H1 (cell line): Measurements from ENCODE around the gene ZNF775. TPM values are rescaled to one million over a fixed set of nuclear protein-coding genes. Genes with fewer than 3 reads are reported as not detected.

Experiments used
- CTCF ChIA-PET: fragments of 300-600 bp; sonication (Branson Sonifier 250); formaldehyde crosslinking; loops from one replicate; lab custom pipeline; 2021; ENCODE audit not compliant: partially characterized antibody; lab: Charles Lee
- POLR2A ChIA-PET: fragments of 300-600 bp; sonication (Branson Sonifier 250); formaldehyde crosslinking; loops from one replicate; lab custom pipeline; 2021; ENCODE audit warnings: inconsistent platforms; ENCODE audit not compliant: partially characterized antibody; lab: Charles Lee
- DNase-seq, 2 experiments: peaks; one replicate each; pipeline versions ENCODE4 v3.0.0 to v3.0.0-alpha.2; 2010 to 2022; ENCODE audit warnings: low spot score in 2 of 2, low read depth in 1 of 2, mixed read lengths in 1 of 2
- FAIRE-seq: peaks from 2 replicates; lab custom pipeline; 2011; peaks lifted over from hg19 to GRCh38; lab: Jason Lieb, UNC
- H2AFZ ChIP-seq: 2 replicates; pipeline ENCODE4 v1.8.1; 2012; ENCODE audit warnings: low read length, inconsistent platforms
- H2AK5ac ChIP-seq: 2 replicates; pipeline ENCODE4 v1.6.1; 2013; ENCODE audit warnings: low read depth, low read length
- H2BK120ac ChIP-seq: replicated peaks from 2 replicates; pipeline ENCODE3; 2013; ENCODE audit warnings: low read depth, low read length, inconsistent platforms
- H2BK12ac ChIP-seq: 2 replicates; pipeline ENCODE4 v1.6.1; 2013; ENCODE audit warnings: low read depth, low read length
- H2BK15ac ChIP-seq: 2 replicates; pipeline ENCODE4 v1.6.1; 2013; ENCODE audit warnings: low read length
- H2BK20ac ChIP-seq: 2 replicates; pipeline ENCODE4 v1.6.1; 2013; ENCODE audit warnings: low read length
- H2BK5ac ChIP-seq: 2 replicates; pipeline ENCODE4 v1.6.1; 2013; ENCODE audit warnings: low read depth, low read length
- H3K14ac ChIP-seq: 2 replicates; pipeline ENCODE4 v1.6.1; 2013; ENCODE audit warnings: inconsistent platforms; ENCODE audit not compliant: insufficient read length
- H3K18ac ChIP-seq: 2 replicates; pipeline ENCODE4 v1.6.1; 2013; ENCODE audit warnings: low read length; ENCODE audit errors: extremely low read depth
- H3K23ac ChIP-seq: 2 replicates; pipeline ENCODE4 v1.6.1; 2013; ENCODE audit warnings: inconsistent platforms; ENCODE audit not compliant: insufficient read length
- H3K23me2 ChIP-seq: 2 replicates; pipeline ENCODE4 v1.6.1; 2013; ENCODE audit warnings: low read depth, low read length
- H3K27ac ChIP-seq: 2 replicates; pipeline ENCODE4 v1.6.1; 2011; ENCODE audit warnings: low read depth, low read length, inconsistent platforms
- H3K27me3 ChIP-seq, 4 experiments: replicated peaks in 1 of 4; 1 replicate in 1 of 4; 2 replicates in 3 of 4; pipeline versions ENCODE4 v1.6.1 to v1.8.1; 2011 to 2013; ENCODE audit warnings: low read length in 3 of 4, mild to moderate bottlenecking in 3 of 4, inconsistent platforms in 2 of 4, mixed read lengths in 2 of 4, moderate library complexity in 1 of 4; ENCODE audit not compliant: control insufficient read depth in 3 of 4, insufficient read depth in 3 of 4; ENCODE audit errors: extremely low read depth in 1 of 4
- H3K36me3 ChIP-seq, 4 experiments: 2 replicates each; pipeline versions ENCODE4 v1.6.1 to v1.8.1; 2011 to 2013; ENCODE audit warnings: mild to moderate bottlenecking in 4 of 4, low read length in 3 of 4, moderate library complexity in 2 of 4, control low read depth in 1 of 4, inconsistent platforms in 1 of 4; ENCODE audit not compliant: insufficient read depth in 4 of 4, control insufficient read depth in 2 of 4
- H3K4ac ChIP-seq: replicated peaks from 2 replicates; pipeline ENCODE3; 2013; ENCODE audit warnings: low read length, low read depth, mixed read lengths, inconsistent platforms; ENCODE audit not compliant: insufficient read length
- H3K4me1 ChIP-seq, 4 experiments: replicated peaks in 1 of 4; 1 replicate in 1 of 4; 2 replicates in 3 of 4; pipeline versions ENCODE4 v1.6.1 to v1.8.1; 2011 to 2013; ENCODE audit warnings: low read length in 3 of 4, inconsistent platforms in 2 of 4, mixed read lengths in 1 of 4; ENCODE audit not compliant: insufficient read depth in 4 of 4, control insufficient read depth in 3 of 4
- H3K4me2 ChIP-seq, 2 experiments: 2 replicates each; pipeline versions ENCODE4 v1.6.1 to v1.8.1; 2011 to 2013; ENCODE audit warnings: low read depth in 2 of 2, low read length in 2 of 2, control low read depth in 1 of 2, inconsistent platforms in 1 of 2, mild to moderate bottlenecking in 1 of 2; ENCODE audit not compliant: insufficient read depth in 1 of 2
- H3K4me3 ChIP-seq, 4 experiments: fragments of 200-600, 300-600 bp in 1 of 4; sonication (generic), shearing (Covaris generic), sonication (Bioruptor Twin) in 1 of 4; 2 replicates each; pipeline versions ENCODE4 v1.5.1 to v1.8.1; 2011 to 2016; ENCODE audit warnings: low read length in 4 of 4, low read depth in 3 of 4, control low read depth in 2 of 4, inconsistent platforms in 2 of 4, mild to moderate bottlenecking in 2 of 4, mixed read lengths in 1 of 4, moderate library complexity in 1 of 4; ENCODE audit not compliant: insufficient read depth in 2 of 4; ENCODE audit errors: extremely low read depth in 1 of 4
- H3K56ac ChIP-seq: replicated peaks from 2 replicates; pipeline ENCODE3; 2013; ENCODE audit warnings: low read depth, mild to moderate bottlenecking, mixed read lengths, low read length, inconsistent platforms; ENCODE audit not compliant: insufficient read length
- H3K79me1 ChIP-seq: 2 replicates; pipeline ENCODE4 v1.6.1; 2013; ENCODE audit warnings: low read depth, low read length, control low read depth
- H3K79me2 ChIP-seq, 2 experiments: 2 replicates each; pipeline versions ENCODE4 v1.6.1 to v1.8.1; 2012 to 2013; ENCODE audit warnings: low read length in 2 of 2, mild to moderate bottlenecking in 2 of 2, inconsistent platforms in 1 of 2; ENCODE audit not compliant: insufficient read depth in 2 of 2, control insufficient read depth in 1 of 2
- H3K9ac ChIP-seq, 4 experiments: replicated peaks in 1 of 4; 1 replicate in 1 of 4; 2 replicates in 3 of 4; pipeline versions ENCODE4 v1.6.1 to v1.8.1; 2011 to 2013; ENCODE audit warnings: low read depth in 3 of 4, low read length in 3 of 4, control low read depth in 2 of 4, mild to moderate bottlenecking in 2 of 4, moderate library complexity in 2 of 4, inconsistent platforms in 1 of 4; ENCODE audit errors: extremely low read depth in 1 of 4
- H3K9me3 ChIP-seq, 2 experiments: 2 replicates each; pipeline versions ENCODE4 v1.6.1 to v1.8.1; 2012 to 2013; ENCODE audit warnings: mild to moderate bottlenecking in 2 of 2, moderate library complexity in 2 of 2, control low read depth in 1 of 2, inconsistent platforms in 1 of 2, low read depth in 1 of 2, low read length in 1 of 2, mixed read lengths in 1 of 2; ENCODE audit not compliant: insufficient read depth in 2 of 2
- H4K20me1 ChIP-seq, 2 experiments: replicated peaks in 1 of 2; 2 replicates each; pipeline versions ENCODE3 to v1.8.1; 2011 to 2013; ENCODE audit warnings: inconsistent platforms in 2 of 2, low read length in 2 of 2, mild to moderate bottlenecking in 1 of 2; ENCODE audit not compliant: insufficient read depth in 2 of 2, control insufficient read depth in 1 of 2
- H4K5ac ChIP-seq: 2 replicates; pipeline ENCODE4 v1.6.1; 2013; ENCODE audit warnings: low read length, low read depth, mixed read lengths, inconsistent platforms; ENCODE audit not compliant: insufficient read length
- H4K8ac ChIP-seq: 2 replicates; pipeline ENCODE4 v1.8.0; 2013; ENCODE audit warnings: mild to moderate bottlenecking, moderate library complexity, low read length, inconsistent platforms; ENCODE audit not compliant: insufficient read depth; ENCODE audit errors: extremely low read depth
- H4K91ac ChIP-seq: replicated peaks from 2 replicates; pipeline ENCODE3; 2013; ENCODE audit warnings: low read length, mixed read lengths, inconsistent platforms; ENCODE audit not compliant: insufficient read length
- BCL11A ChIP-seq, 2 experiments: IDR thresholded peaks; one replicate each; pipeline ENCODE4 v1.6.1; 2011; ENCODE audit warnings: low read depth in 2 of 2, low read length in 2 of 2, mild to moderate bottlenecking in 2 of 2
- CEBPB ChIP-seq: IDR thresholded peaks from 2 replicates; pipeline ENCODE4 v1.6.1; 2012; ENCODE audit warnings: low read depth, low read length
- CHD2 ChIP-seq: IDR thresholded peaks from 2 replicates; pipeline ENCODE4 v1.6.1; 2012; ENCODE audit warnings: low read length, improper control_type of control experiment
- CREB1 ChIP-seq: IDR thresholded peaks from 2 replicates; pipeline ENCODE4 v1.6.1; 2012; ENCODE audit warnings: inconsistent platforms
- JUN ChIP-seq: IDR thresholded peaks from 2 replicates; pipeline ENCODE4 v1.6.1; 2011; ENCODE audit warnings: low read depth, mild to moderate bottlenecking, improper control_type of control experiment, low read length
- MAFK ChIP-seq: IDR thresholded peaks from 2 replicates; pipeline ENCODE4 v1.6.1; 2012; ENCODE audit warnings: low read depth, mild to moderate bottlenecking, improper control_type of control experiment, low read length
- NRF1 ChIP-seq: IDR thresholded peaks from 2 replicates; pipeline ENCODE4 v1.6.1; 2011; ENCODE audit warnings: mild to moderate bottlenecking, low read depth, low read length, improper control_type of control experiment
- POLR2AphosphoS5 ChIP-seq: IDR thresholded peaks from 2 replicates; pipeline ENCODE4 v1.6.1; 2011; ENCODE audit warnings: low read depth, low read length
- SP4 ChIP-seq: IDR thresholded peaks from 2 replicates; pipeline ENCODE4 v1.6.1; 2012; ENCODE audit warnings: low read length, inconsistent platforms
- SRF ChIP-seq: IDR thresholded peaks from 2 replicates; pipeline ENCODE4 v1.6.1; 2011; ENCODE audit warnings: mild to moderate bottlenecking, low read depth, low read length, moderate library complexity
- SUZ12 ChIP-seq: fragments of 200-600 bp; sonication (generic); IDR thresholded peaks from 2 replicates; pipeline ENCODE4 v1.6.1; 2012; ENCODE audit warnings: mild to moderate bottlenecking, inconsistent platforms, low read length, moderate library complexity, mixed read lengths
- TAF1 ChIP-seq: IDR thresholded peaks from 2 replicates; pipeline ENCODE4 v1.6.1; 2011; ENCODE audit warnings: mild to moderate bottlenecking, low read depth, low read length
- WGBS, 2 experiments: shearing (Covaris generic) in 1 of 2; methylation state at CpG; one replicate each; pipeline versions ENCODE4 v1.1.6 to v1.1.7; 2013 to 2015; ENCODE audit warnings: low lambda C conversion rate in 2 of 2, mixed read lengths in 2 of 2, inconsistent platforms in 1 of 2, low coverage in 1 of 2, missing lambda C conversion rate in 1 of 2; ENCODE audit not compliant: insufficient replicate concordance in 2 of 2, insufficient coverage in 1 of 2, insufficient read length in 1 of 2; ENCODE audit errors: extremely low coverage in 1 of 2, missing lambda C conversion rate in 1 of 2; 5-methylcytosine and 5-hydroxymethylcytosine counted together
- polyA plus RNA-seq, 7 experiments: library from polyadenylated mRNA; depleted of rRNA in 3 of 7; stranded (reverse) in 5 of 7; unstranded in 2 of 7; fragments of >200 nt in 5 of 7; fragments of 200-250 nt in 2 of 7; gene quantifications; 1 replicate in 5 of 7; 2 replicates in 1 of 7; 4 replicates in 1 of 7; pipeline versions ENCODE4 v1.2.1 to v1.2.3, GENCODE V29; 2011 to 2013; ENCODE audit warnings: missing spikeins in 2 of 7, mixed read lengths in 2 of 7
- total RNA-seq: library from RNA; stranded (reverse); fragmentation: NEBNext Ultra II Directional; extraction: Animal tissue kit (Norgen Biotek cat#: 25700); gene quantifications from 2 replicates; pipeline ENCODE4 v1.2.1, GENCODE V29; 2021

ZNF775 gene
- total and polyA plus RNA-seq, 2 of the 8 experiments (the other 6 are each of a cell fraction or from before 2014, with no cell fraction given), result 13.6 to 21.5 TPM

DNA sequence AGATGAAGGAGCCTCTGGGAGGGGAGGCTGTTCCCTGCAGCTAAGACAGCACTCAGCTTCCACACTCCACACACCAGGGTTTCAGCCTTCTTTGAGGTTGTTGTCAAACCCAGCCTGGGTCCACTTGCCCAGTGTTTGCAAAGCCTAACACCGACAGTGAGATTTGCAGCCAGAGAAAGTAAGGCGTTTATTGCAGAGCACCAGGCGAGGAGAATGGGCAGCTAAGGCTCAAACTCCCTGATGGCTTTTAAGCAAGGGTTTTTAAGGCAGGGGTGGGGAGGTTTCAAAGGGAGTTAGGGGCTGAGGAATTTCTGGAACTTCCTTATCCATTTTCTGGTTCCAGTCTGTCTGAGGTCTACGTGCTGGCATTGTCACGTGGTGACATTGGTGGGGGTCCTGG lies 4.7 kb upstream of the ZNF775 start:
- no peak for FAIRE-seq
- peaks cover 2 to 15% of the 10 kb centered on the region in 2 experiments for H4K20me1 ChIP-seq
- no peak overlapping the region for H2BK5ac ChIP-seq
- H3K23me2 ChIP-seq, result peaks cover 8% of the 10 kb centered on the region; the same call in 1 of the 2 replicates
- no peak overlapping the region for H3K4me2 ChIP-seq
- H3K27me3 ChIP-seq, result no peaks in the 10 kb centered on the region
- H3K4ac ChIP-seq, result no peak overlapping the region
- ChIA-PET POLR2A (interaction anchor here (0.7 to 8.6 kb wide), 13 partner anchors 7 to 44 kb away, joined by 3 to 230 read pairs (median 6); partner anchors contain the start of gene REPIN1), CTCF (interaction anchor here (0.6 to 2.5 kb wide), 13 partner anchors 9 to 1308 kb away, joined by 3 to 13 read pairs (median 3); no protein-coding TSS in a partner anchor)
- 0 out of 2 replicates have a peak overlapping the region, but pooled peaks have one; percentile 0 for H2BK12ac ChIP-seq
- WGBS, 2 experiments, result 85% methylated on average over 5 of the region's 5 CpGs; no CpG with 5 or more reads in 1 of the 2 experiments
- no peak overlapping the region for H3K23ac ChIP-seq
- no peak overlapping the region for H4K8ac ChIP-seq
- H2BK120ac ChIP-seq, result no peak overlapping the region
- H3K18ac ChIP-seq, result peak overlapping the region; percentile 1; the same call in 1 of the 2 replicates
- peaks cover 7 to 28% (median 11%) of the 10 kb centered on the region in 4 experiments for H3K4me1 ChIP-seq
- H3K79me1 ChIP-seq, result peaks cover 18% of the 10 kb centered on the region
- H2AK5ac ChIP-seq, result no peak overlapping the region
- no peak overlapping the region; a peak in 1 of 7 replicates for H3K9ac ChIP-seq
- H4K5ac ChIP-seq, result no peak overlapping the region
- H3K27ac ChIP-seq, result 0 out of 2 replicates have a peak overlapping the region, but pooled peaks have one; percentile 28
- peak overlapping the region; percentile 43; the same call in 1 of the 2 replicates for H2BK20ac ChIP-seq
- peaks cover 7 to 48% of the 10 kb centered on the region in 2 experiments; a peak in 3 of 4 replicates for H3K79me2 ChIP-seq
- H3K4me3 ChIP-seq, result no peak overlapping the region
- no peaks in the 10 kb centered on the region for H3K9me3 ChIP-seq
- H3K56ac ChIP-seq, result no peak overlapping the region
- no peak overlapping the region for H4K91ac ChIP-seq
- no peak overlapping the region for H2BK15ac ChIP-seq
- no peak for DNase-seq
- no peak overlapping the region for H3K14ac ChIP-seq
- peaks cover 16 to 49% (median 31%) of the 10 kb centered on the region in 4 experiments for H3K36me3 ChIP-seq
- H2AFZ ChIP-seq, result no peak overlapping the region
- TF ChIP-seq SRF (no peak), BCL11A (IDR thresholded peaks at IDR 0.05; ENCODE audit: low read depth in 2 of 2, low read length in 2 of 2) (no peak), TAF1 (no peak), SUZ12 (no peak), MAFK (no peak), NRF1 (no peak), SP4 (no peak), CEBPB (no peak), CREB1 (no peak), JUN (no peak), POLR2AphosphoS5 (no peak), CHD2 (no peak)
